GM19025 (cell line): Measurements from ENCODE around the gene AP1B1.
"Not testable (repeated sequence)": the region's sequence is repeated elsewhere in the genome, so short reads cannot be mapped to it uniquely, and the experiment has no call there.

Experiments
- ATAC-seq: cut with Tn5 transposase; IDR thresholded peaks from one replicate; pipeline ENCODE4 v1.9.1; 2021; ENCODE audit warnings: mild to moderate bottlenecking, low read depth, moderate library complexity; ENCODE audit not compliant: unreplicated experiment

Gene AP1B1

GRCh38 chr22:29387921-29388758, at the start of gene AP1B1:
TSS of gene AP1B1 (minus strand) at chr22:29388570. CDS start at chr22:29367243, 21,327 bp downstream.
- ATAC-seq, result peak; percentile 90

DNA sequence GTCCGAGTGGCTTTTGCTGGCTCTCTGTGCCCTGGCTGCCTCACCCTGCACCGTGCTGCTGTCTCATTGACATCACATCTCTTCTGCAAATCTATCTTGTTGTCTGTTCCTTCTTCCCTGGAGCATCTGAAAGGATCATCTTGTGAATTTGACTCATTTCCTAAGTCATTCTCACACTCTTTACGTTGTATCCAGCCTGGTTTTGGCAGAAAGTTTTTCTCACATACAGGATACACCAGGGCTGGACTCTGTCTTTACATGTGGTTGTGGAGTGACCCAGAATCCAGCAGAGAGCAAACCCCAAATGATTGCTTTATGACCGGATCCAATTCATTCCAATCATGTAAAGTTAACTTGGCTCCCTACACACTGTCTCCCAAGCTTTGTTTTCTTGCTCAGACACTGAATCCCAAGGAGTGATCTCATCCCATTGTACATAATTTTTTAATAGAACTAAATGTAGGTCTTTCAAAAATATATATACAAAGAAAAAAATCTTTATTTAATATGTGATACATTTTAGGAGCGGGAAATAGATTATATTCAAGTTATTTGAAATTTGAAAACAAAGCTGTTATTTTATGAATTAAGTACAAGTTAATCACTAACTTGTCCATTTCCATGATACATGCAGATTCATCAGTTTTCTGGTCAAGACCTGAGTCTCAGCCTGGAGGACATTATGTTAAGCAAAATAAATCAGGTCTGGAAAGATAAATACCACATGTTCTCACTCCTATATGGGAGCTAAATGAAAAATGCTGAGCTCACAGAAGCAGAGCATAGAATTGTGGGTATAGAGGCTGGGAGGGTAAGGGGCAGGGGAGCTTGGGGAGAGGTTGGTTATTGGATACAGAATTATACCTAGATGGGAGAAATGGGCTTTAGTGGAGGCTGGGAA, 47.1 kb upstream of the AP1B1 start:
- ATAC-seq, result no peak

GRCh38 chr22:29434288-29434687, 45.9 kb upstream of the AP1B1 start:
- no peak for ATAC-seq

- ATAC-seq, result no peak
These were observed 45.5 kb upstream of the AP1B1 start for GRCh38 chr22:29433856-29434255.

DNA sequence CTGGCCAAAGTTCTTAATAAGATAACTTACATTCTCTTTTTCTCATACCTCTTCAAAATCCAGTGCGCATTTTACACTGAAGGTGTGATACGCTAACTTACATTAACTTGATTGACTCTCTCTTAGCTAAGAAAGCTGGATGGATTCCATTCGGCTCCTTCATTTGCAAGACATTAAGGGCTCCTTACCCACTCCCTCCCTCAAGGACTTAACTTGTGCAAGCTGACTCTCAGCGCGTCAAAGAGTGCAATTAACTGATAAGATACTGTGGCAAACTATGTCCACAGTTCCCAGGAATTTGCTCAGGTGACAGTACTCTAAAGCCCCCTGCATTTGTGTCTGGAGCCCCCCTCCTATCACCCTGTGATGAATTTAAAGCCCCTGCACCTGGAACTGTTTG, 43.6 kb upstream of the AP1B1 start:
- ATAC-seq, result no peak

DNA sequence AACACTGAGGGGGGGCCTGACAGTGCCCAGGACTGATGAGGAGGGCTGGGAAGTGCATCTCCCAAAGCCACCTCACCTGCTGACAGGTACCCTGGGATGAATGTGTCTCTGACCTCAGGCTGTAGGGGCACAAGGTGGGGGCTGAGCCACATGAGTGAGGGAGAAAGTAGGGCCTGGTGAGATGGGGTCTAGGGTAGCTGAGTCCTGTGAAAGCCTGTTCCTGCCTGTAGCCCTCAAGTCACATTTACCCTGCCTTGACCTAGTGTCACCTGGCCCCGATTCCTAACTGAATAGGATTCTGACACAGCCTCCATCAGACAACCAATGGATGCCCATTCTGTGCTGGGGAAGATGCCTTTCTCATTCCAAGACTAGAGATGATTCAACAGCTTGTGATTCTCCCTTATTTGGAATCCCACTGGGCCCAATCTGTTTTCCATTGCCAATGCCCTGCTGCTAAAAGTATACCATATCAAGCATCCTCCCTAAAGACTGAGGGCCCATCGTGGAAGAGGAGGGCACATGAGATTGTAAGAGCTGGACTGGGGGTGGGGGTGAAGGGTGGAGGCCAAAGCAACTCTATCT, 38.9 kb upstream of the AP1B1 start:
- ATAC-seq, result no peak

DNA sequence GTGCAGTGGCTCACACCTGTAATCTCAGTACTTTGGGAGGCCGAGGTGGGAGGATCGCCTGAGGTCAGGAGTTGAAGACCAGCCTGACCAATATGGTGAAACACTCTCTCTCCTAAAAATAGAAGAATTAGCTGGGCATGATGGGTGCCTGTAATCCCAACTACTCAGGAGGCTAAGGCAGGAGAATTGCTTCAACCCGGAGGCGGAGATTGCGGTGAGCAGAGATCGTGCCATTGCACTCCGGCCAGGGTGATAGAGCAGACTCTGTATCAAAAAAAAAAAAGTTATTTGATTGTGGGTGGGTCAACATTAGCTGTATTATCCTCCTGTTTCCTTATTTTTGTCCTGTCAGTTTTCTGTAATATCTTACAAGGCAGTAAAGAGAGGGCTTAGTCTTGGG, 38.1 kb upstream of the AP1B1 start:
- ATAC-seq, result no peak

GRCh38 chr22:29418704-29419103, 30.3 kb upstream of the AP1B1 start:
- not testable (repeated sequence) for ATAC-seq

GRCh38 chr22:29414951-29415591, 26.7 kb upstream of the AP1B1 start:
- ATAC-seq, result not testable (repeated sequence)

DNA sequence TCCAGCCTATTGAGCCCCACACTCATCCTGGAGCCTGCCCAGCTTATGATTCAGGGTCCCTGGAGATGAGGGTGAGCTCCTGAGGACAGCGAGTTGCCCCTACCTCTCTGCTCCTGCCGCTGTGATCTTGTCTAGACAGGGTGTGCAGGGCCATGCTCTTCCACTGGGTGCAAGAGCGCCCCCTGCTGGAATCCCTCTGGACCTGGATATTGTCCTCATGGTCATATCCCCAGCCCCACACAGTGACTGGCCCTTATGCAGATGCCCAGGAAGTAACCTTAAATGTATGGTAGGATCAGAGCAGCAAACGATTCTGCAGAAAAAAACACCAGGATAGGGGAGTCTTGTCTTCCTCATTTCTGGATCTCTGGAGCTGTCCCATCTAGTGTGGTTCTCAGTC, 24.4 kb upstream of the AP1B1 start:
- not testable (repeated sequence) for ATAC-seq

DNA sequence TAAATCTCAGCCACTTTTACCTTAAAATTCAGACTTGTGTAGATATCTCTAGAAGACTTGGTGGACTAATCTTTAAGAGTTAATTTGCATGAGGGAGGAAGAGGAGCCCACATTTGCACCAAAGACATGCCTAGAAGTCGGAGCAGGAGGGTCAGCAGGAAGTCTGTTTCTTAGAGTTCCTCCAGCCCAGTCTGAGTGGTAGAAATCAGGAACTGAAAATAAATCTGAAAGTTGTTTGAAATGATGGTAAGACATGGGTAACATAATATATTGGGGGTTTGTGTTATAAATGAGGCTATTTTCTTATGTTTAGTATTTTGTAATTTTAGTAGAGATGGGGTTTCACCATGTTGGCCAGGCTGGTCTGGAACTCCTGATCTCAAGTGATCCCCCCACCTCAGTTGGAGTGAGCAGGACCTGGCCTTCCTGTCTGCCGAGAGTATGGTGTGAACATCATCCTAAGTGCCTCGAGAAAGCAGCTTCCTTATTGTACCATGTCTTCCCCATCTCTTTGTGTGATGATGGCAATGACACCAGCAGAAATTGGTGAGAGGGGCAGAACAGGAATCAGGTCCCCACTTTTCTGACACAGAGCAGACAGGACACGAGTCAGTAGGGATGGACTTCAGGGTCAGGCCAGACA, 23.3 kb upstream of the AP1B1 start:
- ATAC-seq, result not testable (repeated sequence)

DNA sequence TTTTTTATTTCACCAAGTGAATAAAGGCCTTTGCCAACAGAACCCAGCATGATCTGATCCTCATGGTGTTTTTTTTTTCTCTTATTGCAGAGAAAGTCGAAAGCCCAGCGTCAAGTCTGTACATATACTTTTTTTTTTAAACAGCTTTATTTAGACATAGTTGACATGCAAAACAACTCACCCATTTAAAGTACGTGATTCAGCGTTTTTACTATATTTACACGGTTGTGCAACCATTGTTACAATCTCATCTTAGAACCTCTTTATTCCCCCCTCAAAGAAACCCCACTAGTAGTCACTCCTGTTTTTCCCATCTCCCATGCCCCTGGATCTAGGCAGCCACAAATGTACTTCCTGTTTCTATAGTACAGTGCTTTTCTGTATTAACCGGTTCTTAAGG, 20.6 kb upstream of the AP1B1 start:
- no peak for ATAC-seq

DNA sequence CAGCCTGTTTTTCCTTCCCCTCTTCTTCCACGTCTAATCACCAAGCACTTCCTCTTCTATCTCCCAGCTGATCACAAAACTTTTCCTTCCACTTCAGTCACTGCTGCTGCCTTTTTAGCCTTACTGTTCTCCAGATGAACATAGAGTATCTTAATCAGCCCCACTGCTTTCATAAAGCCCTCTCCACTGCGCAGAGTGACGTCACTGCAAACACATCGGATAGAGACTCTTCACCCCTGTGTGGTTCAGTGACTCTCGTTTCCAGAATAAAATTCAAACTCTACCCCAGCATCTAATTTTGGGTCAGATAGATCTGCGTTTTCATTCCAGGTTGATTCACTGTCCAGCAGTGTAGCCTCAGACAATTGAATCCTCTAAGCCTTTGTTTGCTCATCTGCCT, 13.2 kb upstream of the AP1B1 start:
- not testable (repeated sequence) for ATAC-seq

- ATAC-seq, result no peak
These were observed 12.2 kb upstream of the AP1B1 start for GRCh38 chr22:29400576-29400975.

DNA sequence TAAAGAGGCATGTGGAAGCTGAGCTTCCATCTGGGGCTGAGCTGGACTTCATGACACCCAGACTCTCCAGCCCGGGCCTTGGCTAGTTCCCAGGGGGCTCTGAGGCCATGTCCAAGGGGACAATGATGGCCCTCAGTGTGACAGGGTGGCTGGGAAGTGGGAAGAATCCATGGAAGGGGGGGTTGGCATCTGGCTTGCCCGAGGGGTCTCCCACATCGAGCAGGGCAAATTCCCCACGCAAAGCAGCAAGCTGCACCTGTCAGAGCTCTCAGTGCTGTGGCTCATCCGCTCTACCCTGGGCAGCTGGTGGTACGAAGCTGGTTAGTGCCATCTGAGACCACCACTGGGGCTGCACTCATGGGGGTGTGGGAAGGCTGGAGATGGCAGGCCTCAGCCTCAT, 9.4 kb upstream of the AP1B1 start:
- ATAC-seq, result no peak

GRCh38 chr22:29396126-29396525, 7.8 kb upstream of the AP1B1 start:
- no peak for ATAC-seq

DNA sequence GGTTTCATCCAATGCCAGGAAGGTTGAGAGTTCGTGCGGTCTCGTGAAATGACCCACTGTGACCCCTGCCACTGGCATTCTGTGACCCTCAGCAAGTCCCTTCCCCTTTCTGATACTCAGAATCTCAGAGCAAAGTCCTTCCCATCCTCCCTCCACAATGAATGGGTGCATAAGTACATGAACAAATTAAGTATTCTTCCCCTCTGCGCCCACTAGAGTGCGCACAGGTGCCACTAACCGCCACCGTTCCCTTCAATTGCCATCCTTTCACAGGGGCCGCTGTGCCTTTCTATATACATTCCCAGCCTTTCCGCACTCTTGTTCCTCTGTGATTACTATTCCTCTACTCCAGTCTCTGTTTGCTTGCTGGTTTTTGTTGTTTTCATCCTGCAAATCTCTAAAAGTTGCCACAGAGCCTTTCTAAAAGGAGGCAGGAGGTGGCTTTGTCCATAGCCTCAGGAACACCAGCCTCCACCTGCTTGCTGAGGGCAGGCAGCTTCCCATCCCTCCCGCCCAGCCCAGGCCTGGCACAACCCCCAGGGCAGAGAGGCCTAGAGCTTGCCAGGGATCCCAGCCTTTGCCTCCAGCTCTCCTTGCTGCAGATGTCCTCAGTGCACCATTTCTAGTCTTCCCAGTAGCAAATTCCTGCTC, 6.7 kb upstream of the AP1B1 start:
- no peak for ATAC-seq

- no peak for ATAC-seq
These were observed 4.7 kb upstream of the AP1B1 start for GRCh38 chr22:29393019-29393608.

DNA sequence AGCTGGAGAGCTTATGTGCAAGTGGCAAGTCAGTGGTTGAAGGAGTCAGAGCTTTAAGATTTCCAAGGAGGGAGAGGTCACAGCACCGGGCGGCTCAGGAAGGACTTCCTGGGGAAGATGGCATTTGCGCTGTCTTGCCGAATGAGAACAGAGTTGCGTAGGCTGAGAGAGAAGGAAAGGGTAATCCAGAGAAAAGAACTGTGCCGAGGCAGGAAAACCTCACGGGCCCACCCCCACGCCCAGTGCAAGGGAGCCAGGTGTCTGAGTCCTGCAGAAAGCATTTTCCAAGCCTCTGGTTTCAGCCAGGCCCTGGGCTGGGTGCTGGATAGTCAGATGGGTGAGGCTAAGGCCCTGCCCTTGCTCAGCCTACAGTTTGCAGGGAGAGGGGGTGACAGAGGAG, 3.2 kb upstream of the AP1B1 start:
- no peak for ATAC-seq
